Measurements from ENCODE around the gene AGAP1.

Gene AGAP1

GRCh38 chr2:236033462-236033861 lies 539.6 kb downstream of the AGAP1 start:
- no peak for DNase-seq

DNA sequence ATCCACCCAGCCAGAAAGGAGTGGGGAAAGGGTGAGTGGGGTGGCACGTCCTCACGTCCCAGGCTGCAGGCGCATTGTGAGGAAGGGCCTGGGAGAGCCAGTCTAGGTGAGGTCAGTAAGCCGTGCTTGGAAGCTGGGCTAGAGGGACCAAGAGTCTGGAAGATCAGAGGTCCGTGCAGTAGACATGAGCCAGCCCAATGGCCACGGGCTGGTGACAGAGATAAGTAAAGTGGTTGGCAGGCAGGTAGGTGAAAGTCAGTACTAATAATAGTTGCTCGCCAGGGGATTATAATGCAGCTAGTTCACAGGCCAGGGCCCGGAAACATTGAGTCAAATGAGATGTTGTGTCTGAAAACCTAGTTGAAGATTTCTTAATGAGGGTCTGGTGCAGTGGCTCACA lies 541.1 kb downstream of the AGAP1 start:
- no peak for DNase-seq

- DNase-seq, result no peak
These were observed 542.2 kb downstream of the AGAP1 start for GRCh38 chr2:236036045-236036444.

DNA sequence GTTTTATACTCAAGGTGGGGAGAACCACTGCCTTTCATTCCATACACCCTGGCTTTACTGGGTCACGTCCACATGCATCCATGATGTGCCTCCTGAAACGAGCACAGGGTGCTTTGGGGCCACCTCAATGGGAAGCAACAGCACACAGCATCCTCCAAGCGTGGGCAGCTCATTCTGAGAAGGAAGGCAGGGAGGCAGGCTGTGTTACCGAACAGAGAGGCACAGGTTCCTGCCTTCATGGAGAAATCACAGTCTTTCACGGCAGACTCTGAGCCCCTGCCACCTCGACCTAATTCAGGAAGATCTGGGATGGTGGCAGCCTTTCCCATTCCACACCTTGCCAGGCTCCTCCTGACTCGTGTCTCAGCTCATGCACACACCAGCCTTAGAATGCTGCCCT lies 544.3 kb downstream of the AGAP1 start:
- DNase-seq, result no peak

- DNase-seq, result no peak
These were observed 546.9 kb downstream of the AGAP1 start for GRCh38 chr2:236040600-236041328.

DNA sequence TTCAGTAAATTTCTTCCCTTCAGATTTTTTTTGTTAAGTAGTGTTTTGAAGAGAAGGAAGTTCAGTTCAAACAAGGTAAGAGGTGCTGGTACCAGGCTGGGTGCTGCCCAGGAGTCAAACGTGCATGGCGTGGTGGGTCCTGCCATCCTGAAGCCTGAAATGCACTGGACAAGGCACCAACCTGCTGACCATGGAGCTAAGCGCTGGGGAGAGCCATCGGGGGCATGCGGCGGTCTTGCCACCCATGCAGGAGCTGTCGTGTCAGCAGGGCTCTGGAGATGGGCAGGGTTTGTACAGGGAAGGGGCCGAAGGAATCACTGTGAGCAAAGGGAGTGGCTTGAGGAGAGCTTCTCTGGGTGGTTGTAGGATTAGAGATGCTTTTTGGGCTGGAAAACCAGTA lies 547.8 kb downstream of the AGAP1 start:
- DNase-seq, result no peak

DNA sequence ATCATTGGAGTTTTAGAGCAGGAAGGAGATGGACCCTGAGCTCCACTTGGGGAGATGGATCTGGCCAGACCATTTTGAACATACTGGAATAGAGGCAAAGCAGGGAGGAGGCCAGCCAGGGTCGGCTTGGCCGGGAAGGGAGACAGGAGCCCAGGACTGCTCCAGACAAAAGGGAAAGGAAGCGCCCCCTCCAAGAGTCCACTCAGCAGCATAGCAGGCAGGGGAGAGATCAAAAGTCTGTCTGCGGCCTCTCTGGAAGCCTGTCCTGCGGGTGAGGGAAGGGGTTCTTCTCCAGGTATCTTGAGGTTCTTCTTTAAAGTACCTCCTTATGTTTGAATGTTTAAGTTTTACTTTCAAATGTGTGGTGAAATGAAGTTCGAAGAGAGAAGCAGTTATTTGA lies 548.2 kb downstream of the AGAP1 start:
- DNase-seq, result no peak

GRCh38 chr2:236044191-236044590 lies 550.3 kb downstream of the AGAP1 start:
- no peak for DNase-seq

DNA sequence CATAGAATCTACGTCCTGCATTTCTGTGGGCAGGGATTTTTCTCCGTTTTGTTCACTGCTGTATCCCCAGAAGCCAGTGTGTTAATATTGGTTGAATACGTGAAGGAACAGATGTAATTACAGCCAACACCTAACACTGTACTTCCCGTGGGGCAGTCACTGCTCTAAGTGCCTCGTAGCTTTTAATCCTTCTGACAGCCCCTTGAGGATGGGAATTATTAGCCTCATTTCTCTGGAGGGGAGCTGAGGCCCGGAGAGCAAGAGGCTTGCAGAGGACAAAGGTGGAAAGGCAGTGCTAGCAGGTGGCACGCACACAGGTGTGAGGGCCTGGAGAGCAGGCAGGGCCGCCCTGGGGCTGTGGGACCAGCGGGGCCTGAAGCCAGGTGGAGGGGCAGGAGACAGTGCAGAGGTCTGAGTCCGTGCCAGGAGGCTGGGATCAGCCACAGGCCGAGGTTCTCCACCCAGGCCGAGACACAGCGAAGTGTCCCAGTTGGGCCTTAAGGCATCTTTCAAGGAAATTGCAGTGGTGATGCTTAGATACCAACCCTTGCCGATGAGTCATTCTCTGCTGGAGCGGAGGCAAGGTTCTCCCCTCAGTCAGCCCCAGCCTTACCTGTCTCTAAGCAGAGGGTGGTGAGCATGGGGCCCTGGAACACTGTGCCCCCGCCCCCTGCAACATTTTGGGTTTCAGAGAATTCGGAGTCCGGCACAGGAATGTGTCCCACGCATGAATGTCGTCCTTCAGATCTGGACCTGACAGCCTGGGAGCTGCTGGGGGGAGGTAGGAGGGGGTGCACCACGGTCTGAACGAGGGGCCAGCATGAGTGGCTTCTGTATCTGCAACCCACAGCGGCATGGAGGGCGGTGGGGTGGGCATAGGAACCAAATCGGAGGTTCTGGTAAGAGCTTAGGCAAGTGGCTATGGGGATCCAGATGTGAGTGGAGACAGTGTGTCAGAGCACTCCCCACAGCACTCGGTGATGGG lies 551.7 kb downstream of the AGAP1 start:
- DNase-seq, result no peak

GRCh38 chr2:236046715-236047114 lies 552.9 kb downstream of the AGAP1 start:
- DNase-seq, result no peak

- DNase-seq, result no peak
These were observed 553.3 kb downstream of the AGAP1 start for GRCh38 chr2:236047176-236047575.

GRCh38 chr2:236047886-236048540 lies 554.2 kb downstream of the AGAP1 start:
- no peak for DNase-seq

DNA sequence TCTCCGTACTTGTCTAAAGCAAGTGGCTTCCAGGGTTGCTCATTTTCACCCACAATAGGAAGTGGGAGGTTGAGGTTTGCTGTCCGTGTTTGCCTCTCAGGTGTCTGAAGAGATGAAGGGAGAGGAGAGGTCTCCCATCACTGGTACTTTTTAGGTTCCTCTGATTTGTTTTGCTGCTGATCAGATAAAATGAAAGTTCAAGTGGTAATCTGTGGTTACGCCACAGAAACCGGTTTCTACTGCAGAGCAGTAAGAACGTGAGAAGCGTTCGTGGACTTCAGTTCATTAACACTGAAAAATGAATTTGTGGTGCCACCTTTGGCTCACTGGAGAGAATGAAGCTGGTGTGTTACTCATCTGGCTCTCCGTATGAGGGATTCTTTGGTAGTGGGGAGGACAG lies 556.1 kb downstream of the AGAP1 start:
- no peak for DNase-seq

DNA sequence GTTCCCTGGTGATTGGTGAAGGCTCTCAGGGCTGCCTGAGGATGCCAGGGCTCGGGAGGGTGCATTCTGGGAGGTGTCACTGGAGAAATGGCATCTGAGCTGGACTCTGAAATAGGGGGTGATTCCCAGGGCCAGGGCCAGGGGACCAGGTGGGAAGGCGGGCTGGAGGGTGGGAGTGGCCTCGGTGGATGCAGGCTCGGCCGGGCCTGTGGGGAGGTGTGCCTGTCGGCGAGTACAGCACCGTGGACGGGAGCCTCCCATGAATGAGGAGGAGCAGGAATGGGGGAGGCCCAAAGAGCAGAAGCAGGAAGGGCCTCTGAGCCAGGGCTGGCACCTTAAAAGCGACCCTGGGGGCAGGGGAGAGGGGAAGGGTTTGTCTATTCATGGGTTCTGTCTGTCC lies 557.5 kb downstream of the AGAP1 start:
- DNase-seq, result no peak

- DNase-seq, result no peak
These were observed 558.0 kb downstream of the AGAP1 start for GRCh38 chr2:236051806-236052205.

DNA sequence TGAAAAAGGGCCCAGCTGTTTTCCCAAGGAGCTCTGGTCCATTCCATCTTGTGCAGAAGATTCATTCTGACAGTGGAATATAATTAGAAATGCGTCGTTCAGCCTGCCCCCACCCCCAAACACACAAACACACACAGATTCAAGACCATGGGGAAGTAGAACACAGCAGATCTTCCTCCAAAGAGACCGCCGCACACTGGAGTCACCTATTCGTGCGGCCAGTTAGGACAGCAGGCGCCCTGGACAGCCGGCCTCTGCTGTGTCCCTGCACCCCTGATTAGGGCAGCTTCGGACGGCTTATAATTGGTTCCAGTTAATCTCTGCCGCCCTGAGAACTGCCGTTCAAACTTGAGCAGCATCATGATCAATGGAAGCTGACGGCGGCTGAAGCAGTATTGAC lies 558.4 kb downstream of the AGAP1 start:
- no peak for DNase-seq

DNA sequence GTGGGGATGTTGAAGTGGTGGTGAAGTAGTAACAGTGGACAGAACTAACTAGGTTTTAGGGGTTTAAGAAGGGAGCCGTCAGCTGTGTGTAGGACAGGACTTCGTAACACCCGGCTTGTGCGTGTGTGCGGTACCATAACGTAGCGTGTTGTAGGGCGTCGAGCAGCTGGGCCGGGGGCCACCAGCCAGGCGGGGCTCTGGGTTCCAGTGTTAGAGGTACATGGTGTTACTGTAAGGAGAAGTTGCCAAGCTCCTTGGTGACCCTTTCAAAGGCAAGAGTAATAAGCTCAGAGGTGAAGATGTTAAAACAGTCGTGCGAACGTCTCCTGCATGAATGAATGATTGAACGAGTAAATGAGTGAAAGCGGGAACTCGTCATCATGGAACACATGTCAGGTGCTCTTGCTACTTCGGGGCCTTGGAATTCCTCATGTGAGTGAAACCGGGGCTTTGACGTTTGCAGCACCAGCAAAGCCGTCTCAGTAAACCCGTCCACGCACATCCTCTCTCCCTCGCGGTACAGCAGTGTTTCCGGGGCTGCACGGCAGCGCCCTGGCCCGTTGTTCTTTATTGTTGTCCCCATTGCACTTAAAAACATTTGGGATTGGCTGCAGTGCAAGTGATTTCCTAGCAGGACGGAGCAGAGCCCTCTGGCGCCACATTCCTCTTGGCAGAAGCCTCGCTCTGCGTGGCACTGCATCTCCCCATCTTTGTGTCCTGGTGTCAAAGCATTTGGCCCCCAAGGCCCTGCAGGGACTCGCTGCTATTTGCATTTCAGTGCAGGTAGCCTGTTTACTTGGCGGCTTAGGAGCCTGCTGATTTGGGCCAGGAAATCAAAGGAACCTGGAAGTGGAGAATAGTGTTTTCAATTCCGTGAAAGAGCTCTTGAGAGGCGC lies 559.3 kb downstream of the AGAP1 start:
- DNase-seq, result no peak

DNA sequence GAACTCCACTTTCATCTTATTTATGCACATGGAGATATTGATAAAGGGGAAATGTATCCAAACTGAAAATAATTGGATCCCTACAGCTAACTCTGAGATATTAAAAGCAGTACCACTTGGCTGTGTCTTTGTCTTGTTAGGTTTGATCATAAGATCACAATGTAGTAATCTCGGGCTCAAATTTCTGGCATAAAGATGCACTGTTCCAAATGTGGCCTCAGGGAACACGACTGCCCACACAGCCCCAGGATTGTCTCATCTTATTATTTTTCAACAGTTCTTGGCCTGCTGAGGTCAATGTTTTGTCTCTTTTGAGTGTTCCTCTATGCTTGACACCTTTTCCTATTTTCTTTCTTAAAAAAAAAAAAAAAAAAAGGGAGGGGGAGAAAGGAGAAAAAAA lies 560.3 kb downstream of the AGAP1 start:
- DNase-seq, result no peak

DNA sequence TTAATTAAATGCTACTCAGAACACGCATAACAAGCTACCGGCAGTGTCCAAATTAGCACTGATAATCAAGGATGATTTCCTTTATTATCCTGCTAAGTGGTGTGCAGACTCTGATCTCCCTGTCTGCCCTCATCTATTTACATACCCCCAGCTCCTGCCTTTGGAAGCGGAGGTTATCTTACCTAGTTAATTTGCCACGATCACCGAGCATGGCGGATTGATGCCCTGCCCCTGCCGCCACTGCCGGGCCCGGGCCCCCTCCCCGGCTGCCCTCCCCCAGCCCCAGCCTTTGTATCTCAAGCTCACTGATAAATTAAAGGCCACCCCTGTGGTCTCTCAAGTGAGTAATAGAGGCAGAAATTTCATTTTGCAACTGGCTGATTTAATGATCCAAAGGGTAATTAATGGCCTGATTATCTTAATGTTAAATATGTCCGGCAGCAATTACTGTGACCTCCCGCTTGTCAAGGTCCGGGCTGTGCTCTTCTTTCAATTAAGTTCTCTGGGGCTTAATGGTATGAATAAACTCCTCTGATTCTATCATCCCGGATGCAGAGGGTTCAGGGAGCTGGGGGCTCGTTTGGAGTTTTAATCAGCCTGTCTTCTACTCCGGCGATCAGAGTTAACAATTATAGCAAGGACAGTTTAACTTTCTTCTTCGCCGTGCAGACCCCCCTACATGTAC lies 560.9 kb downstream of the AGAP1 start:
- no peak for DNase-seq

DNA sequence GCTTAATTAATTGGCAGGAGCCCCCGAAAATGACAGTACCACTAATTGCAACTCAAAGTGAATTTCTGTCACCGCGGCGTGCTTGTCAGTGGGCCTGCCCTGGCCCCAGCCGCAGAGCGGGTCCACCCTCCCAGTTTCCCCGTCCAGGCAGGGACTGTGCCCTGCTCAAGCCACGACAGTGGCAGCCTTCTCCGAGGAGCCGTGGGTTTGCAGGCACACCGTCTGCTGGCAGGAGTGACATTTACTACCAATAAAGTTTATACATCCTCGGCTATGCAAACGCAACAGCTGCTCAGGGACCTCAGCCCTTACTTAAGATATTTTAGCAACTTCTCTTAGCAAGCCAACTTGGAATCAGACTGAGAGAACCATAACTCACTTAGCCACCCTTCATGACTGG lies 561.6 kb downstream of the AGAP1 start:
- no peak for DNase-seq

GRCh38 chr2:236056141-236056540 lies 562.3 kb downstream of the AGAP1 start:
- DNase-seq, result no peak

GRCh38 chr2:236057375-236057774 lies 563.5 kb downstream of the AGAP1 start:
- no peak for DNase-seq
